ENCODE measurements around the gene M6PR. TPM values are rescaled to one million over a fixed set of nuclear protein-coding genes. Genes with fewer than 3 reads are reported as not detected.
A peak's percentile ranks its signal among the peaks of the same experiment; 100 is the strongest.

The M6PR gene
- total and polyA plus RNA-seq, 10 of the 15 experiments (the other 5 are each of a cell fraction or from before 2014, with no cell fraction given): 65.4 to 209 (median 139) TPM

- in situ Hi-C loops (cut with MboI): no loop called here
- POLR2A ChIA-PET: no interaction called here
- TF ChIP-seq HSF1 (IDR thresholded peaks at IDR 0.05; ENCODE audit: low read depth, low read length) (no peak), ZNF687 (IDR thresholded peaks at IDR 0.05) (no peak), STAT1 (conservative IDR thresholded peaks at IDR 0.05) (no peak), PKNOX1 (IDR thresholded peaks at IDR 0.05) (no peak), RELA (IDR thresholded peaks at IDR 0.05; ENCODE audit: borderline replicate concordance, partially characterized antibody) (no peak), FOXK2 (IDR thresholded peaks at IDR 0.05) (no peak), SMC3 (IDR thresholded peaks at IDR 0.05; ENCODE audit: borderline replicate concordance, low read length) (no peak), TCF12 (IDR thresholded peaks at IDR 0.05; ENCODE audit: low read depth, low read length) (no peak), EED (IDR thresholded peaks at IDR 0.05; ENCODE audit: low read depth) (no peak), SIN3A (IDR thresholded peaks at IDR 0.05; ENCODE audit: low read depth, low read length) (no peak), ZZZ3 (IDR thresholded peaks at IDR 0.05; ENCODE audit: control insufficient read depth, insufficient read length, low read depth) (no peak), TARDBP (IDR thresholded peaks at IDR 0.05; ENCODE audit: borderline replicate concordance) (no peak), ATF2 (IDR thresholded peaks at IDR 0.05; ENCODE audit: low read length) (no peak), CBX5 (IDR thresholded peaks at IDR 0.05; ENCODE audit: low read depth) (no peak), E2F4 (IDR thresholded peaks at IDR 0.05; ENCODE audit: low read depth, low read length) (no peak), POU2F2 (IDR thresholded peaks at IDR 0.05; ENCODE audit: borderline replicate concordance, low read depth, low read length) (no peak)
Measured at GRCh38 chr12:8916154-8916553, 33.3 kb downstream of the M6PR start.

More at GRCh38 chr12:8916154-8916553, 33.3 kb downstream of the M6PR start:
- intact Hi-C loops (cut with micrococcal nuclease; ENCODE audit: unreplicated experiment): loop anchor here (2.0 to 10.0 kb wide), 2 partner anchors 31 to 129 kb away; no protein-coding TSS in a partner anchor
- ATAC-seq (no peak), FAIRE-seq (no peak), DNase-seq (ENCODE audit: low read depth, low spot score) (no peak)
- Histone ChIP-seq H3K9ac (ENCODE audit: control insufficient read depth, insufficient read depth, low read length) (no peak overlapping the region), H3K9me3 (replicated peaks; ENCODE audit: control insufficient read depth, insufficient read depth, low read length) (no peaks in the 10 kb centered on the region), H3K4me1 (ENCODE audit: control insufficient read depth, insufficient read depth, low read length) (peaks cover 4% of the 10 kb centered on the region), H3K4me3 (no peak overlapping the region), H3K36me3 (ENCODE audit: control insufficient read depth in 2 of 2, insufficient read depth in 2 of 2, low read length in 1 of 2) (no peaks in the 10 kb centered on the region), H3K27me3 (replicated peaks in 1 of 2; ENCODE audit: control insufficient read depth in 2 of 2, insufficient read depth in 2 of 2, low read length in 1 of 2) (no peaks in the 10 kb centered on the region; a peak in 1 of 4 replicates), H2AFZ (ENCODE audit: control insufficient read depth, low read depth, low read length) (no peak overlapping the region), H3K4me2 (ENCODE audit: control insufficient read depth, insufficient read depth) (no peak overlapping the region), H4K20me1 (ENCODE audit: control insufficient read depth, insufficient read depth) (no peaks in the 10 kb centered on the region), H3K79me2 (ENCODE audit: control insufficient read depth, insufficient read depth, low read length) (no peaks in the 10 kb centered on the region), H3K27ac (ENCODE audit: control insufficient read depth, insufficient read depth) (no peak overlapping the region)
- ChIA-PET CTCF (interaction anchor here (1.0 to 2.0 kb wide), 2 partner anchors 26 to 33 kb away, joined by 3 to 7 read pairs; partner anchors contain the start of gene M6PR), SMC1A (ENCODE audit: uncharacterized antibody, unreplicated experiment) (no interaction called here), RAD21 (ENCODE audit: unreplicated experiment) (interaction anchor here (1.1 kb wide), 1 partner anchor 133 kb away, joined by 4 read pairs; no protein-coding TSS in a partner anchor)
- BruUV-seq (replicated peaks): TSS peak; percentile 61

All from GM12878 (cell line).